HepG2 (cell line): ENCODE data around the gene SHISA9.

Source experiments
- ATF7 ChIP-seq, 2 experiments: fragments of 450-650 bp in 1 of 2; sonication (generic) in 1 of 2; formaldehyde crosslinking in 1 of 2; IDR thresholded peaks; 2 replicates each; pipeline versions ENCODE4 v1.4.0 to v1.6.1; 2016 to 2020; ENCODE audit warnings: antibody characterized with exemption in 1 of 2, mild to moderate bottlenecking in 1 of 2, missing genetic modification reagents in 1 of 2
- CTCF ChIP-seq: sonication (generic); formaldehyde crosslinking; IDR thresholded peaks from 2 replicates; pipeline ENCODE4 v1.5.0; 2020; ENCODE audit warnings: mild to moderate bottlenecking, missing genetic modification reagents, moderate library complexity
- JUNB ChIP-seq: sonication (generic); formaldehyde crosslinking; IDR thresholded peaks from 2 replicates; pipeline ENCODE4 v1.8.0; 2022; ENCODE audit warnings: missing genetic modification reagents, mild to moderate bottlenecking, borderline replicate concordance
- JUND ChIP-seq: sonication (generic); formaldehyde crosslinking; IDR thresholded peaks from 2 replicates; pipeline ENCODE4 v1.8.0; 2022; ENCODE audit warnings: mild to moderate bottlenecking, missing genetic modification reagents
- MLLT10 ChIP-seq: sonication (generic); formaldehyde crosslinking; IDR thresholded peaks from 2 replicates; pipeline ENCODE4 v1.4.0; 2020; ENCODE audit warnings: missing genetic modification reagents
- NBN ChIP-seq: fragments of 450-650 bp; conservative IDR thresholded peaks from 2 replicates; pipeline ENCODE4 v1.6.1; 2017
- NFYB ChIP-seq: sonication (generic); formaldehyde crosslinking; IDR thresholded peaks from 2 replicates; pipeline ENCODE4 v1.4.0; 2020; ENCODE audit warnings: missing genetic modification reagents
- POLR2A ChIP-seq, 2 experiments: IDR thresholded peaks; 2 replicates each; pipeline ENCODE4 v1.6.1; 2011; ENCODE audit warnings: low read depth in 2 of 2, low read length in 2 of 2, mild to moderate bottlenecking in 1 of 2, moderate library complexity in 1 of 2; ENCODE audit not compliant: insufficient read depth in 1 of 2
- RFX5 ChIP-seq: IDR thresholded peaks from 2 replicates; pipeline ENCODE4 v1.6.1; 2011; ENCODE audit warnings: low read depth, low read length, improper control_type of control experiment
- YY1 ChIP-seq: IDR thresholded peaks from 2 replicates; pipeline ENCODE4 v1.6.1; 2011; ENCODE audit warnings: low read length, low read depth, moderate library complexity, mild to moderate bottlenecking; ENCODE audit not compliant: insufficient read depth, insufficient replicate concordance
- ZMAT3 ChIP-seq: sonication (generic); formaldehyde crosslinking; conservative IDR thresholded peaks from 2 replicates; pipeline ENCODE4 v1.7.0; 2021; ENCODE audit warnings: missing genetic modification reagents
- ZNF33A ChIP-seq: sonication (generic); formaldehyde crosslinking; IDR thresholded peaks from 2 replicates; pipeline ENCODE4 v1.5.1; 2020; ENCODE audit warnings: missing genetic modification reagents, mild to moderate bottlenecking, moderate library complexity, borderline replicate concordance
- ZNF441 ChIP-seq: sonication (generic); formaldehyde crosslinking; IDR thresholded peaks from 2 replicates; pipeline ENCODE4 v1.7.0; 2021; ENCODE audit warnings: missing genetic modification reagents, borderline replicate concordance

- TF ChIP-seq ZNF441, result no peak
- TF ChIP-seq NBN, result no peak
- no peak for TF ChIP-seq POLR2A (IDR thresholded peaks at IDR 0.05; ENCODE audit: insufficient read depth in 1 of 2, low read depth in 2 of 2, low read length in 2 of 2)
- TF ChIP-seq JUNB (CRISPR knock-in tag), result no peak
- TF ChIP-seq RFX5, result no peak
- no peak for TF ChIP-seq ZNF33A
- no peak for TF ChIP-seq ATF7 (IDR thresholded peaks at IDR 0.05)
- no peak for TF ChIP-seq ATF7 (CRISPR knock-in tag; IDR thresholded peaks at IDR 0.05)
- TF ChIP-seq YY1, result no peak
- no peak for TF ChIP-seq JUND
- no peak for TF ChIP-seq MLLT10
- no peak for TF ChIP-seq CTCF (CRISPR knock-in tag)
- TF ChIP-seq NFYB (CRISPR knock-in tag), result no peak
- no peak for TF ChIP-seq ZMAT3 (CRISPR knock-in tag)
Measured at GRCh38 chr16:13108126-13108525, 206.7 kb downstream of the SHISA9 start.
